GM23338 (cell line): ENCODE data around the gene GIMAP4.
"Not testable (repeated sequence)": the region's sequence is repeated elsewhere in the genome, so short reads cannot be mapped to it uniquely, and the experiment has no call there.

ENCODE experiments used
- EZH2 ChIP-seq: fragments of 200-600 bp; sonication (generic); IDR thresholded peaks from one replicate; pipeline ENCODE4 v1.8.0; 2017; ENCODE audit warnings: antibody characterized with exemption, mild to moderate bottlenecking, low read depth; ENCODE audit not compliant: unreplicated experiment
- EZH2phosphoT487 ChIP-seq: fragments of 200-600 bp; sonication (generic); IDR thresholded peaks from one replicate; pipeline ENCODE4 v1.8.1; 2018; ENCODE audit warnings: antibody characterized with exemption; ENCODE audit not compliant: unreplicated experiment
- NANOG ChIP-seq: IDR thresholded peaks from 2 replicates; pipeline ENCODE4 v1.6.1; 2016; ENCODE audit warnings: antibody characterized with exemption, borderline replicate concordance
- POLR2AphosphoS5 ChIP-seq: IDR thresholded peaks from 2 replicates; pipeline ENCODE4 v1.6.1; 2016; ENCODE audit warnings: antibody characterized with exemption, low read depth
- TF ChIP-seq, protein P1 (sequence below), 2 experiments: fragments of 200-600 bp in 1 of 2; sonication (generic) in 1 of 2; conservative IDR thresholded peaks; 2 replicates each; pipeline versions ENCODE4 v1.5.1 to v1.6.1; 2016 to 2017; ENCODE audit warnings: antibody characterized with exemption in 2 of 2, low read depth in 2 of 2, mild to moderate bottlenecking in 2 of 2, moderate library complexity in 1 of 2
- TF ChIP-seq, protein P2 (sequence below): IDR thresholded peaks from 2 replicates; pipeline ENCODE4 v1.6.1; 2016; ENCODE audit warnings: antibody characterized with exemption

DNA sequence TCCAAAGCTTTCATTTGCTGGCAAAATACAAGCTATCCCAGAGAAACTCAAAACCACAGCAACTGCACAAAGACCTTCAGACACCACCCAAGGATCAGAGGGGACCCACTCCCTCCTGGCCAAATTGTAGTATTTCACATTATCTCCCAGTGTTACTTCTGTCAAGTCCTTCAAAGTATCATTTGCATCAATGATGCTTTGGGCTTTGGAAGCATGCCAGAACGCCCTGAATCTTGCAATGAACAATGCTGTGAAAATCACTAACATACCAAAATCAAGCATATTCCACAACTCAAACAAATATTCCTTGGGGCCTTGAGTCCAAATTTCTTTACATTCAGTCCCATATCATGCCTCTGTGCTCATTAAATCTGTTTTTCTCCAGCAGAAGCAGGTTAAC, 47.2 kb downstream of the GIMAP4 start:
- not testable (repeated sequence) for TF ChIP-seq POLR2AphosphoS5, EZH2phosphoT487, EZH2, NANOG
- TF ChIP-seq, protein P1, sequence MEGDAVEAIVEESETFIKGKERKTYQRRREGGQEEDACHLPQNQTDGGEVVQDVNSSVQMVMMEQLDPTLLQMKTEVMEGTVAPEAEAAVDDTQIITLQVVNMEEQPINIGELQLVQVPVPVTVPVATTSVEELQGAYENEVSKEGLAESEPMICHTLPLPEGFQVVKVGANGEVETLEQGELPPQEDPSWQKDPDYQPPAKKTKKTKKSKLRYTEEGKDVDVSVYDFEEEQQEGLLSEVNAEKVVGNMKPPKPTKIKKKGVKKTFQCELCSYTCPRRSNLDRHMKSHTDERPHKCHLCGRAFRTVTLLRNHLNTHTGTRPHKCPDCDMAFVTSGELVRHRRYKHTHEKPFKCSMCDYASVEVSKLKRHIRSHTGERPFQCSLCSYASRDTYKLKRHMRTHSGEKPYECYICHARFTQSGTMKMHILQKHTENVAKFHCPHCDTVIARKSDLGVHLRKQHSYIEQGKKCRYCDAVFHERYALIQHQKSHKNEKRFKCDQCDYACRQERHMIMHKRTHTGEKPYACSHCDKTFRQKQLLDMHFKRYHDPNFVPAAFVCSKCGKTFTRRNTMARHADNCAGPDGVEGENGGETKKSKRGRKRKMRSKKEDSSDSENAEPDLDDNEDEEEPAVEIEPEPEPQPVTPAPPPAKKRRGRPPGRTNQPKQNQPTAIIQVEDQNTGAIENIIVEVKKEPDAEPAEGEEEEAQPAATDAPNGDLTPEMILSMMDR (conservative IDR thresholded peaks at IDR 0.05; ENCODE audit: low read depth in 2 of 2), result not testable (repeated sequence)
- TF ChIP-seq, protein P2, sequence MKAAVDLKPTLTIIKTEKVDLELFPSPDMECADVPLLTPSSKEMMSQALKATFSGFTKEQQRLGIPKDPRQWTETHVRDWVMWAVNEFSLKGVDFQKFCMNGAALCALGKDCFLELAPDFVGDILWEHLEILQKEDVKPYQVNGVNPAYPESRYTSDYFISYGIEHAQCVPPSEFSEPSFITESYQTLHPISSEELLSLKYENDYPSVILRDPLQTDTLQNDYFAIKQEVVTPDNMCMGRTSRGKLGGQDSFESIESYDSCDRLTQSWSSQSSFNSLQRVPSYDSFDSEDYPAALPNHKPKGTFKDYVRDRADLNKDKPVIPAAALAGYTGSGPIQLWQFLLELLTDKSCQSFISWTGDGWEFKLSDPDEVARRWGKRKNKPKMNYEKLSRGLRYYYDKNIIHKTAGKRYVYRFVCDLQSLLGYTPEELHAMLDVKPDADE, result not testable (repeated sequence)
